B cell (primary cell): ENCODE results near the gene SERPINB1. TPM values are rescaled to one million over a fixed set of nuclear protein-coding genes. Genes with fewer than 3 reads are reported as not detected.

ENCODE experiments used
- ATAC-seq: fragments of 200-7000 bp; cut with Tn5 transposase; one replicate; pipeline ENCODE4 v1.10.0; 2021; ENCODE audit warnings: low read depth, mild to moderate bottlenecking, moderate number of reproducible peaks, moderate library complexity
- CTCF ChIA-PET: fragments of 350-600 bp; sonication (Branson Sonifier 250); formaldehyde crosslinking; loops from one replicate; lab custom pipeline; 2021; ENCODE audit warnings: antibody characterized with exemption, inconsistent platforms; lab: Charles Lee
- POLR2A ChIA-PET: fragments of 350-600 bp; sonication (Branson Sonifier 250); formaldehyde crosslinking; loops from one replicate; lab custom pipeline; 2021; ENCODE audit warnings: antibody characterized with exemption; lab: Charles Lee
- DNase-seq: peaks from one replicate; pipeline ENCODE4 v3.0.0; 2013
- H2AFZ ChIP-seq: 2 replicates; pipeline ENCODE4 v1.6.1; 2012; ENCODE audit warnings: mild to moderate bottlenecking, low read depth, low read length; ENCODE audit not compliant: insufficient read depth, poor library complexity, severe bottlenecking
- H3K27ac ChIP-seq, 2 donors: 1 replicate in 1 of 2; 2 replicates in 1 of 2; pipeline ENCODE4 v1.5.1; 2012 to 2013; ENCODE audit warnings: low read length in 2 of 2, mild to moderate bottlenecking in 2 of 2, moderate library complexity in 1 of 2
- H3K27me3 ChIP-seq, 4 experiments: fragments of 200-600 bp in 1 of 4; sonication (generic) in 1 of 4; replicated peaks in 1 of 4; 1 replicate in 2 of 4; 2 replicates in 2 of 4; pipeline versions ENCODE4 v1.6.1 to v1.7.0; 2013 to 2016; ENCODE audit warnings: low read length in 3 of 4, mild to moderate bottlenecking in 2 of 4, mixed read lengths in 1 of 4, moderate library complexity in 1 of 4; ENCODE audit not compliant: insufficient read depth in 4 of 4, control insufficient read depth in 3 of 4; ENCODE audit errors: control extremely low read depth in 1 of 4
- H3K36me3 ChIP-seq, 2 experiments: replicated peaks in 1 of 2; 1 replicate in 1 of 2; 2 replicates in 1 of 2; pipeline versions ENCODE4 v1.6.1 to v1.7.1; 2013; ENCODE audit warnings: low read length in 1 of 2; ENCODE audit not compliant: insufficient read depth in 2 of 2, control insufficient read depth in 1 of 2; ENCODE audit errors: control extremely low read depth in 1 of 2, extremely low read depth in 1 of 2
- H3K4me1 ChIP-seq, 2 donors: fragments of 200-600 bp in 1 of 2; sonication (generic) in 1 of 2; 1 replicate in 1 of 2; 2 replicates in 1 of 2; pipeline versions ENCODE4 v1.5.1 to v1.6.1; 2013 to 2017; ENCODE audit warnings: low read length in 2 of 2; ENCODE audit not compliant: control insufficient read depth in 2 of 2, insufficient read depth in 2 of 2
- H3K4me2 ChIP-seq: replicated peaks from 2 replicates; pipeline ENCODE3; 2012; ENCODE audit warnings: mild to moderate bottlenecking, low read depth, low read length; ENCODE audit not compliant: poor library complexity, severe bottlenecking
- H3K4me3 ChIP-seq, 5 experiments: fragments of 200-600 bp in 1 of 5; sonication (generic) in 1 of 5; 1 replicate in 3 of 5; 2 replicates in 2 of 5; pipeline versions ENCODE4 v1.5.1 to v1.7.0; 2011 to 2016; ENCODE audit warnings: low read length in 4 of 5, mild to moderate bottlenecking in 4 of 5, low read depth in 2 of 5, control low read depth in 1 of 5, moderate library complexity in 1 of 5; ENCODE audit not compliant: insufficient read depth in 1 of 5; ENCODE audit errors: control extremely low read depth in 1 of 5, extremely low read depth in 1 of 5
- H3K79me2 ChIP-seq: fragments of 200-600 bp; sonication (generic); one replicate; pipeline ENCODE4 v1.6.0; 2016; ENCODE audit warnings: low read length; ENCODE audit not compliant: control insufficient read depth, insufficient read depth
- H3K9ac ChIP-seq: fragments of 200-600 bp; sonication (generic); 2 replicates; pipeline ENCODE4 v1.6.1; 2017; ENCODE audit warnings: mild to moderate bottlenecking, low read length, moderate library complexity
- H3K9me3 ChIP-seq, 3 donors: one replicate each; pipeline versions ENCODE4 v1.6.1 to v1.7.1; 2013; ENCODE audit warnings: low read length in 2 of 3; ENCODE audit not compliant: control insufficient read depth in 2 of 3, insufficient read depth in 1 of 3; ENCODE audit errors: control extremely low read depth in 1 of 3
- H4K20me1 ChIP-seq: 2 replicates; pipeline ENCODE4 v1.6.0; 2012; ENCODE audit warnings: mild to moderate bottlenecking, low read length; ENCODE audit not compliant: insufficient read depth, control insufficient read depth, poor library complexity, severe bottlenecking
- H3K27ac Mint-ChIP-seq: one replicate; pipeline ENCODE4 v1.8.0; 2021; ENCODE audit warnings: mixed read lengths
- H3K27me3 Mint-ChIP-seq: one replicate; pipeline ENCODE4 v1.8.0; 2021; ENCODE audit warnings: mixed read lengths
- H3K4me1 Mint-ChIP-seq: one replicate; pipeline ENCODE4 v1.8.0; 2021; ENCODE audit warnings: mixed read lengths
- H3K4me3 Mint-ChIP-seq: one replicate; pipeline ENCODE4 v1.8.0; 2021; ENCODE audit warnings: mixed read lengths
- H3K9me3 Mint-ChIP-seq: one replicate; pipeline ENCODE4 v1.8.0; 2022; ENCODE audit warnings: mixed read lengths; ENCODE audit not compliant: insufficient read depth
- EZH2 ChIP-seq: IDR thresholded peaks from 2 replicates; pipeline ENCODE4 v1.6.1; 2012; ENCODE audit warnings: borderline replicate concordance, low read depth, mild to moderate bottlenecking, moderate library complexity, low read length; ENCODE audit not compliant: insufficient read depth, poor library complexity, severe bottlenecking
- WGBS: methylation state at CpG from one replicate; pipeline ENCODE4 v1.1.5; 2013; ENCODE audit warnings: missing lambda C conversion rate; ENCODE audit not compliant: insufficient coverage; 5-methylcytosine and 5-hydroxymethylcytosine counted together
- intact Hi-C: fragments of 100-400 bp; cut with micrococcal nuclease; formaldehyde crosslinking; loops from one replicate; pipeline ENCODE4 v1.10.0; 2022
- polyA plus RNA-seq: library from polyadenylated mRNA; depleted of rRNA; stranded (reverse); fragments of >200 nt; gene quantifications from 2 replicates; pipeline ENCODE4 v1.2.3, GENCODE V29; 2012
- total RNA-seq, 2 donors: library from RNA; stranded (reverse); fragments of 120-200 nt in 1 of 2; gene quantifications; 1 replicate in 1 of 2; 2 replicates in 1 of 2; pipeline versions ENCODE4 v1.2.3 to v1.2.4, GENCODE V29; 2013 to 2022
- TF ChIP-seq, protein P1 (sequence below): fragments of 200-600 bp; IDR thresholded peaks from one replicate; pipeline ENCODE4 v1.8.0; 2022; ENCODE audit warnings: antibody characterized with exemption, mild to moderate bottlenecking

Gene SERPINB1
- total and polyA plus RNA-seq, 2 donors (not counting 1 experiment from before 2014, with no cell fraction given) = 23.2 to 52.5 TPM

DNA sequence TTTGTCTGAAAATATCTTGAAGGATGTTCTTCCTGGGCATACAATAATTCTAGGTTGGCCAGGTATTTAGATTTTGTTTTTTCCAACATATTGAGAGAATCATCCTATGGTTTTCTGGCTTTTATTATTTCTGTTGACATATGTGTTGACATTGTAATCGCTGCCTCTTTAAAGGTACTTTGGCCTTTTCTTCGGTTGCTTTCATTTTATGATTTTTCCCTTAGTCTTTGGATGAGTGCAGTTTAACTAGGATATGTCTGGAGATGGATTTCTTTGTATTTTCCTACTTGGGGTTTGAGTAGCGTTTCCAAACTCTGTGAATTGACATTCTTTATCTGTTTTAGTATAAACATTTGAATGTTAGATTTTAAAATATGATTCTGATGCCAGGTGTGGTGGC lies 11.5 kb downstream of the SERPINB1 start:
- Histone ChIP-seq H3K9me3 (no peaks in the 10 kb centered on the region), H3K36me3 (peaks cover 4 to 26% of the 10 kb centered on the region in 2 experiments), H3K4me3 (no peak overlapping the region), H2AFZ (no peak overlapping the region), H3K4me2 (no peak overlapping the region), H4K20me1 (peaks cover 6% of the 10 kb centered on the region), H3K4me1 (no peaks in the 10 kb centered on the region), H3K79me2 (peaks cover 4% of the 10 kb centered on the region), H3K9ac (no peak overlapping the region), H3K27ac (no peak overlapping the region), H3K27me3 (no peaks in the 10 kb centered on the region)
- CTCF ChIA-PET = no interaction called here
- no peaks in the 10 kb centered on the region for H3K9me3 Mint-ChIP-seq
- no peak overlapping the region for H3K27ac Mint-ChIP-seq
- H3K4me1 Mint-ChIP-seq = peaks cover 8% of the 10 kb centered on the region
- WGBS = 100% methylated on average over 2 of the region's 3 CpGs
- POLR2A ChIA-PET = no interaction called here
- H3K4me3 Mint-ChIP-seq = no peak overlapping the region
- TF ChIP-seq, protein P1, sequence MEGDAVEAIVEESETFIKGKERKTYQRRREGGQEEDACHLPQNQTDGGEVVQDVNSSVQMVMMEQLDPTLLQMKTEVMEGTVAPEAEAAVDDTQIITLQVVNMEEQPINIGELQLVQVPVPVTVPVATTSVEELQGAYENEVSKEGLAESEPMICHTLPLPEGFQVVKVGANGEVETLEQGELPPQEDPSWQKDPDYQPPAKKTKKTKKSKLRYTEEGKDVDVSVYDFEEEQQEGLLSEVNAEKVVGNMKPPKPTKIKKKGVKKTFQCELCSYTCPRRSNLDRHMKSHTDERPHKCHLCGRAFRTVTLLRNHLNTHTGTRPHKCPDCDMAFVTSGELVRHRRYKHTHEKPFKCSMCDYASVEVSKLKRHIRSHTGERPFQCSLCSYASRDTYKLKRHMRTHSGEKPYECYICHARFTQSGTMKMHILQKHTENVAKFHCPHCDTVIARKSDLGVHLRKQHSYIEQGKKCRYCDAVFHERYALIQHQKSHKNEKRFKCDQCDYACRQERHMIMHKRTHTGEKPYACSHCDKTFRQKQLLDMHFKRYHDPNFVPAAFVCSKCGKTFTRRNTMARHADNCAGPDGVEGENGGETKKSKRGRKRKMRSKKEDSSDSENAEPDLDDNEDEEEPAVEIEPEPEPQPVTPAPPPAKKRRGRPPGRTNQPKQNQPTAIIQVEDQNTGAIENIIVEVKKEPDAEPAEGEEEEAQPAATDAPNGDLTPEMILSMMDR = no peak
- TF ChIP-seq EZH2 = no peak
- no peak for DNase-seq
- intact Hi-C loops = no loop called here
- no peak for ATAC-seq
- H3K27me3 Mint-ChIP-seq = no peaks in the 10 kb centered on the region

DNA sequence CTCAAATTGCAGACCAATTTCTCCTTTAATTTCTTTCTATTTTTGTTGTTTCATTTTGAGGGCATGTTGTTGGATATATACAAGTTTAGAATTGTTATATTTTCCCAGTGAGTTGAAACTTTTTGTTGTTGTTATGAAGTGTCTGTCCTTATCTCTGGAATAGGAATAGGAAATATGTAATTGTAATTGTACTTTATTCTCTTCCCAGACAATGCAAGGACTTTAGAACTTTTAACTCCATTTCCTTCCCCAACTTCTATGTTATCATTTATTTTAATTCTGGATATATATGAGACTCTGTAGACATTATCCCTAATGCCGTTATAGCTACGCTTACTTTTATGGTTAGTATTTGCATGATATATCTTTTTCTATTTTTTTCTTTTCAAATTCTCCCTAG lies 12.4 kb downstream of the SERPINB1 start:
- peaks cover 2% of the 10 kb centered on the region for H3K79me2 ChIP-seq
- H2AFZ ChIP-seq = no peak overlapping the region
- TF ChIP-seq EZH2 = no peak
- TF ChIP-seq, protein P1 = no peak
- DNase-seq (no peak), ATAC-seq (no peak)
- Mint-ChIP-seq H3K27me3 (no peaks in the 10 kb centered on the region), H3K9me3 (no peaks in the 10 kb centered on the region), H3K4me3 (no peak overlapping the region), H3K4me1 (peaks cover 2% of the 10 kb centered on the region), H3K27ac (no peak overlapping the region)
- ChIA-PET CTCF (interaction anchor here (1.0 to 1.3 kb wide), 2 partner anchors 103 to 124 kb away, joined by 3 to 4 read pairs; no protein-coding TSS in a partner anchor), POLR2A (no interaction called here)
- H4K20me1 ChIP-seq = peaks cover 3% of the 10 kb centered on the region
- H3K27ac ChIP-seq = no peak overlapping the region
- no peaks in the 10 kb centered on the region for H3K4me1 ChIP-seq
- H3K4me3 ChIP-seq = no peak overlapping the region
- intact Hi-C loops = no loop called here
- H3K9ac ChIP-seq = no peak overlapping the region
- H3K9me3 ChIP-seq = no peaks in the 10 kb centered on the region
- no CpG with 5 or more reads among the region's 2 CpGs for WGBS
- H3K4me2 ChIP-seq = no peak overlapping the region
- peaks cover 3 to 17% of the 10 kb centered on the region in 2 experiments for H3K36me3 ChIP-seq
- no peaks in the 10 kb centered on the region for H3K27me3 ChIP-seq
